22Rv1 (cell line): ENCODE measurements around the gene FAM181A.

Experiments
- ZFX ChIP-seq: fragments of 450-650 bp; IDR thresholded peaks from 2 replicates; pipeline ENCODE4 v1.6.1; 2017; ENCODE audit warnings: antibody characterized with exemption, borderline replicate concordance
- TF ChIP-seq, protein P1 (sequence below): fragments of 450-650 bp; IDR thresholded peaks from 2 replicates; pipeline ENCODE4 v1.5.1; 2017; ENCODE audit warnings: mild to moderate bottlenecking

DNA sequence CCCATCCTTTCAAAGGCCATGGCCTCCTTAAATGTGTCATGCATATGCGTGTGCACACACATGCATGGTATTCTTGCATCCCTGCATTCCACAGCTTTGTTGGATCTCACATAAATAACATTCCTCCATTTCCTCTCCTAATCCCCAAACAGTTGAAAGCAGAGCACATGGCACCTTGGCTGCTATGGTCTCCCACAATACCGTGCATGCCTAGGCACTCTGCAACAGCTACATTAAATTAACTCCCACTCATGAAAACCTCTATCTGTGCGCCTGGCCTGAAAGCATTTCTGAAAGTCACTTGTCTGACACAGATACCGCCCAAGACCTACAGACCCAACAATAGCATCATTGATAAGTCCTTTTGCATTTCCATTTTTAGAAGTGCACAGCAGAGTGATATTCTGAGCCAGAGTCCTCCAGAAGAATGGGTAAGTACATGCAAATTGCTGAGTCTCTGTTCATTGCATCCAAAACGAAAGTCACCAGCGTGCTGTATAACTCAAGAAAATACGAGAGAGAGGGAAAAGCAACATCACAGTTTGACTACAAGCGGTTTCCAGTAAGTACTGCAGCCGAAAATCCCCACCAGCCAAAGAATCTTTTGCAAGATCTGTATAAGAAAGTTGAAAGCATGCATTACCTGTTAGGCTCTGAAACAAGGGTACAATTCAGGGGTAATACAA is 48.8 kb downstream of the FAM181A start:
- TF ChIP-seq, protein P1, sequence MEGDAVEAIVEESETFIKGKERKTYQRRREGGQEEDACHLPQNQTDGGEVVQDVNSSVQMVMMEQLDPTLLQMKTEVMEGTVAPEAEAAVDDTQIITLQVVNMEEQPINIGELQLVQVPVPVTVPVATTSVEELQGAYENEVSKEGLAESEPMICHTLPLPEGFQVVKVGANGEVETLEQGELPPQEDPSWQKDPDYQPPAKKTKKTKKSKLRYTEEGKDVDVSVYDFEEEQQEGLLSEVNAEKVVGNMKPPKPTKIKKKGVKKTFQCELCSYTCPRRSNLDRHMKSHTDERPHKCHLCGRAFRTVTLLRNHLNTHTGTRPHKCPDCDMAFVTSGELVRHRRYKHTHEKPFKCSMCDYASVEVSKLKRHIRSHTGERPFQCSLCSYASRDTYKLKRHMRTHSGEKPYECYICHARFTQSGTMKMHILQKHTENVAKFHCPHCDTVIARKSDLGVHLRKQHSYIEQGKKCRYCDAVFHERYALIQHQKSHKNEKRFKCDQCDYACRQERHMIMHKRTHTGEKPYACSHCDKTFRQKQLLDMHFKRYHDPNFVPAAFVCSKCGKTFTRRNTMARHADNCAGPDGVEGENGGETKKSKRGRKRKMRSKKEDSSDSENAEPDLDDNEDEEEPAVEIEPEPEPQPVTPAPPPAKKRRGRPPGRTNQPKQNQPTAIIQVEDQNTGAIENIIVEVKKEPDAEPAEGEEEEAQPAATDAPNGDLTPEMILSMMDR, result no peak
- TF ChIP-seq ZFX, result no peak
